ENCODE results near the gene JHY.

JHY gene

DNA sequence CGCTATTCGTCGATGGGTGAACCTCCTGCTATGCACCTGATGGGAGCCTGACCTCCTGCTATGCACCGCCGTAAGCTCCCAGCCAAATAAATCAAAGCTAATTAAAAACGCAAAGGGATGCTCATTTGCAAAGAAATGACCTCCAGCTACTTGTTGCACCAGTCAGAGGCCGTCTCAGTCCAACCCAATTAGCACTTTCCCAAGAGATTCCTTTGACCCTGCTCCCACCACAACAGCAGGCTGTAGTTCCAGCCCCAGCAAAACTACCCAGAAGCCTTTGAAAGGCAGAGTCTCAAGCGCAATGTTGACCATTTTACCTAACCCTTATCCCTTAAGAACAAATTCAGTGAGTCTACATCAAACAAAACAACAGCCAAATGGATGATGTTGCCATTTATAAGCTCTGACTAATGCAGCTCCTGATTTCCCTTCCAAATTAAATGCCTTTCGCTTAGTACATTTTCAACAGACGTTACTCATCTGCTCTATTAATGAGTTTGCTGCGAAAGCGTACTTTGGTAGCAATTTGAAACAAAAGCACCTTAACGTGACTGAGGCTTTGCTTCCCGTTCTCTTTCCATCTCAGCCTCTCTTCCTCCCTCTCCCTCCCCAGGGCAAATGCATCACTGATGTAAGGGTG lies 116.3 kb downstream of the JHY start:
- Mint-ChIP-seq H3K9me3 (no peaks in the 10 kb centered on the region), H3K36me3 (ENCODE audit: low read depth) (no peaks in the 10 kb centered on the region), H3K4me1 (no peaks in the 10 kb centered on the region), H3K27ac (no peak overlapping the region), H3K4me3 (no peak overlapping the region), H3K27me3 (ENCODE audit: low read depth) (peaks cover 33% of the 10 kb centered on the region)
- TF ChIP-seq CTCF (IDR thresholded peaks at IDR 0.05; ENCODE audit: unreplicated experiment in 3 of 3), result no peak

- peaks cover 26% of the 10 kb centered on the region for H3K27me3 Mint-ChIP-seq (ENCODE audit: low read depth)
- H3K4me3 Mint-ChIP-seq, result no peak overlapping the region
- no peaks in the 10 kb centered on the region for H3K36me3 Mint-ChIP-seq (ENCODE audit: low read depth)
- H3K4me1 Mint-ChIP-seq, result no peaks in the 10 kb centered on the region
- no peak for TF ChIP-seq CTCF (IDR thresholded peaks at IDR 0.05; ENCODE audit: unreplicated experiment in 3 of 3)
- H3K27ac Mint-ChIP-seq, result no peak overlapping the region
- no peaks in the 10 kb centered on the region for H3K9me3 Mint-ChIP-seq
Measured at GRCh38 chr11:123000721-123001120, 118.2 kb downstream of the JHY start.

GRCh38 chr11:123006860-123007542 lies 124.4 kb downstream of the JHY start:
- Mint-ChIP-seq H3K36me3 (ENCODE audit: low read depth) (no peaks in the 10 kb centered on the region), H3K27me3 (ENCODE audit: low read depth) (peaks cover 10% of the 10 kb centered on the region), H3K27ac (no peak overlapping the region), H3K9me3 (no peaks in the 10 kb centered on the region), H3K4me1 (no peaks in the 10 kb centered on the region), H3K4me3 (no peak overlapping the region)
- no peak for TF ChIP-seq CTCF (IDR thresholded peaks at IDR 0.05; ENCODE audit: unreplicated experiment in 3 of 3)

All from nephron (organoid).